Subcutaneous abdominal adipose tissue (tissue), 5 donors: ENCODE results near the gene SLC6A2.

Source experiments
- H3K27ac ChIP-seq: one replicate; pipeline ENCODE4 v1.7.0; 2013; ENCODE audit warnings: low read depth, mild to moderate bottlenecking, inconsistent platforms, low read length, moderate library complexity
- H3K27me3 ChIP-seq, 5 donors: one replicate each; pipeline ENCODE4 v1.7.0; 2013; ENCODE audit warnings: low read length in 5 of 5, inconsistent platforms in 1 of 5; ENCODE audit not compliant: control insufficient read depth in 5 of 5, insufficient read depth in 4 of 5
- H3K36me3 ChIP-seq, 5 donors: one replicate each; pipeline ENCODE4 v1.7.0; 2013; ENCODE audit warnings: low read length in 5 of 5; ENCODE audit not compliant: control insufficient read depth in 5 of 5, insufficient read depth in 5 of 5
- H3K4me1 ChIP-seq, 5 donors: one replicate each; pipeline ENCODE4 v1.7.0; 2013; ENCODE audit warnings: low read length in 5 of 5, mild to moderate bottlenecking in 3 of 5, moderate library complexity in 1 of 5; ENCODE audit not compliant: control insufficient read depth in 5 of 5, insufficient read depth in 5 of 5
- H3K4me3 ChIP-seq, 5 donors: one replicate each; pipeline ENCODE4 v1.7.0; 2013; ENCODE audit warnings: low read length in 5 of 5, low read depth in 1 of 5
- H3K9ac ChIP-seq, 5 donors: one replicate each; pipeline ENCODE4 v1.7.0; 2013; ENCODE audit warnings: low read length in 5 of 5, mild to moderate bottlenecking in 4 of 5, moderate library complexity in 3 of 5
- H3K9me3 ChIP-seq, 5 donors: one replicate each; pipeline ENCODE4 v1.7.0; 2013; ENCODE audit warnings: low read length in 5 of 5; ENCODE audit not compliant: control insufficient read depth in 5 of 5
- donor health status: healthy.
- donor health status: healthy.
- donor health status: healthy.
- donor health status: healthy.
- donor health status: healthy.

The SLC6A2 gene

GRCh38 chr16:55668340-55669281 is 12.8 kb downstream of the SLC6A2 start:
- Histone ChIP-seq H3K4me1 (peaks cover 12 to 46% (median 31%) of the 10 kb centered on the region in 5 donors), H3K36me3 (no peaks in the 10 kb centered on the region), H3K27ac (peak overlapping the region; percentile 67), H3K4me3 (no peak overlapping the region), H3K9ac (no peak overlapping the region), H3K9me3 (peaks cover 0 to under 1% (median 0%) of the 10 kb centered on the region in 5 donors), H3K27me3 (peaks cover 0 to 4% (median 0%) of the 10 kb centered on the region in 5 donors)

- Histone ChIP-seq H3K27ac (no peak overlapping the region), H3K4me3 (no peak overlapping the region), H3K9me3 (no peaks in the 10 kb centered on the region), H3K9ac (no peak overlapping the region), H3K4me1 (peaks cover 15 to 45% (median 25%) of the 10 kb centered on the region in 5 donors), H3K27me3 (peaks cover 0 to 4% (median 0%) of the 10 kb centered on the region in 5 donors), H3K36me3 (no peaks in the 10 kb centered on the region)
These were observed 15.6 kb downstream of the SLC6A2 start for GRCh38 chr16:55671206-55671973.

GRCh38 chr16:55671974-55672280 is 16.1 kb downstream of the SLC6A2 start:
- no peaks in the 10 kb centered on the region for H3K9me3 ChIP-seq
- H3K27ac ChIP-seq = no peak overlapping the region
- H3K36me3 ChIP-seq = no peaks in the 10 kb centered on the region
- H3K27me3 ChIP-seq = peaks cover 0 to 4% (median 0%) of the 10 kb centered on the region in 5 donors
- H3K4me1 ChIP-seq = peaks cover 15 to 44% (median 25%) of the 10 kb centered on the region in 5 donors
- no peak overlapping the region for H3K4me3 ChIP-seq
- H3K9ac ChIP-seq = no peak overlapping the region

GRCh38 chr16:55672471-55672870 is 16.7 kb downstream of the SLC6A2 start:
- peaks cover 15 to 46% (median 21%) of the 10 kb centered on the region in 5 donors for H3K4me1 ChIP-seq
- no peak overlapping the region for H3K9ac ChIP-seq
- H3K36me3 ChIP-seq = no peaks in the 10 kb centered on the region
- H3K9me3 ChIP-seq = no peaks in the 10 kb centered on the region
- H3K27ac ChIP-seq = no peak overlapping the region
- H3K4me3 ChIP-seq = no peak overlapping the region
- H3K27me3 ChIP-seq = peaks cover 0 to under 1% (median 0%) of the 10 kb centered on the region in 5 donors

- Histone ChIP-seq H3K36me3 (no peaks in the 10 kb centered on the region), H3K4me3 (no peak overlapping the region), H3K9me3 (no peaks in the 10 kb centered on the region), H3K9ac (peak overlapping the region in 1 of 5 donors; percentile 20), H3K27me3 (no peaks in the 10 kb centered on the region), H3K27ac (peak overlapping the region; percentile 71), H3K4me1 (peaks cover 5 to 31% (median 12%) of the 10 kb centered on the region in 5 donors)
These were observed 22.5 kb downstream of the SLC6A2 start for GRCh38 chr16:55678161-55678821.

- Histone ChIP-seq H3K27ac (no peak overlapping the region), H3K36me3 (no peaks in the 10 kb centered on the region), H3K9ac (no peak overlapping the region), H3K4me1 (peaks cover 5 to 18% (median 10%) of the 10 kb centered on the region in 5 donors), H3K4me3 (no peak overlapping the region), H3K9me3 (peaks cover 0 to 7% (median 6%) of the 10 kb centered on the region in 5 donors), H3K27me3 (no peaks in the 10 kb centered on the region)
These were observed 26.3 kb downstream of the SLC6A2 start for GRCh38 chr16:55682086-55682485.

- Histone ChIP-seq H3K9ac (no peak overlapping the region), H3K27me3 (peaks cover 0 to 4% (median 0%) of the 10 kb centered on the region in 5 donors), H3K36me3 (no peaks in the 10 kb centered on the region), H3K9me3 (peaks cover 0 to 7% (median 6%) of the 10 kb centered on the region in 5 donors), H3K4me1 (no peaks in the 10 kb centered on the region), H3K4me3 (no peak overlapping the region), H3K27ac (no peak overlapping the region)
These were observed 30.2 kb downstream of the SLC6A2 start for GRCh38 chr16:55685973-55686372.

- no peak overlapping the region for H3K27ac ChIP-seq
- no peaks in the 10 kb centered on the region for H3K36me3 ChIP-seq
- H3K4me1 ChIP-seq = no peaks in the 10 kb centered on the region
- H3K9ac ChIP-seq = no peak overlapping the region
- no peak overlapping the region for H3K4me3 ChIP-seq
- peaks cover 0 to 7% (median 6%) of the 10 kb centered on the region in 5 donors for H3K9me3 ChIP-seq
- peaks cover 0 to 4% (median 0%) of the 10 kb centered on the region in 5 donors for H3K27me3 ChIP-seq
These were observed 30.9 kb downstream of the SLC6A2 start for GRCh38 chr16:55686671-55687070.

GRCh38 chr16:55687802-55688201 is 32.0 kb downstream of the SLC6A2 start:
- Histone ChIP-seq H3K27me3 (peaks cover 0 to 4% (median 0%) of the 10 kb centered on the region in 5 donors), H3K36me3 (no peaks in the 10 kb centered on the region), H3K9me3 (peaks cover 0 to 7% (median 6%) of the 10 kb centered on the region in 5 donors), H3K4me3 (no peak overlapping the region), H3K4me1 (no peaks in the 10 kb centered on the region), H3K9ac (no peak overlapping the region), H3K27ac (no peak overlapping the region)
